Thyroid gland (tissue), 4 donors: ENCODE results near the gene RPP21. TPM values are rescaled to one million over a fixed set of nuclear protein-coding genes. Genes with fewer than 3 reads are reported as not detected.

Experiments
- DNase-seq, 2 donors: peaks; one replicate each; pipeline ENCODE4 v3.0.0-alpha.2; 2019
- H3K27ac ChIP-seq, 3 donors: fragments of 200-600 bp; sonication (generic); 1 replicate in 2 of 3; 2 replicates in 1 of 3; pipeline ENCODE4 v1.5.1; 2016 to 2019; ENCODE audit warnings: mild to moderate bottlenecking in 1 of 3, moderate library complexity in 1 of 3
- H3K27me3 ChIP-seq: fragments of 200-600 bp; sonication (generic); one replicate; pipeline ENCODE4 v1.5.1; 2019
- H3K36me3 ChIP-seq, 2 donors: fragments of 200-600 bp; sonication (generic); one replicate each; pipeline ENCODE4 v1.5.1; 2016 to 2019
- H3K4me1 ChIP-seq, 2 donors: fragments of 200-600 bp; sonication (generic); one replicate each; pipeline ENCODE4 v1.5.1; 2017 to 2019
- H3K4me3 ChIP-seq, 3 donors: fragments of 200-600 bp; sonication (generic); replicated peaks in 1 of 3; 1 replicate in 2 of 3; 2 replicates in 1 of 3; pipeline ENCODE4 v1.5.1; 2016; ENCODE audit warnings: mild to moderate bottlenecking in 1 of 3
- H3K9me3 ChIP-seq: fragments of 200-600 bp; sonication (generic); one replicate; pipeline ENCODE4 v1.5.1; 2017
- CTCF ChIP-seq, 6 experiments: fragments of 200-600 bp in 3 of 6; fragments of 450-650 bp in 3 of 6; sonication (generic) in 3 of 6; IDR thresholded peaks; one replicate each; pipeline ENCODE4 v1.5.1; 2016 to 2019; ENCODE audit warnings: antibody characterized with exemption in 6 of 6, mild to moderate bottlenecking in 2 of 6, inconsistent platforms in 1 of 6, moderate library complexity in 1 of 6
- POLR2A ChIP-seq, 2 donors: fragments of 450-650 bp; IDR thresholded peaks; one replicate each; pipeline ENCODE4 v1.6.1; 2017; ENCODE audit warnings: antibody characterized with exemption in 2 of 2, mild to moderate bottlenecking in 2 of 2, moderate library complexity in 1 of 2
- WGBS, 2 donors: methylation state at CpG; one replicate each; pipeline ENCODE4 v1.1.5; 2017; 5-methylcytosine and 5-hydroxymethylcytosine counted together
- intact Hi-C: fragments of 100-400 bp; cut with DNase I; formaldehyde crosslinking; loops from one replicate; pipeline ENCODE4 v1.15.1; 2023
- small RNA-seq: library from RNA; depleted of rRNA; stranded (forward); fragments of <200 nt; gene quantifications from one replicate; pipeline ENCODE3, GENCODE V24; 2016
- total RNA-seq, 4 donors: library from RNA; depleted of rRNA; stranded (reverse); fragments of >200 nt; gene quantifications; one replicate each; pipeline ENCODE4 v1.2.3, GENCODE V29; 2016

RPP21 gene
- total RNA-seq, 4 donors from 2014 or later: 27.2 to 88.7 (median 60.8) TPM

DNA sequence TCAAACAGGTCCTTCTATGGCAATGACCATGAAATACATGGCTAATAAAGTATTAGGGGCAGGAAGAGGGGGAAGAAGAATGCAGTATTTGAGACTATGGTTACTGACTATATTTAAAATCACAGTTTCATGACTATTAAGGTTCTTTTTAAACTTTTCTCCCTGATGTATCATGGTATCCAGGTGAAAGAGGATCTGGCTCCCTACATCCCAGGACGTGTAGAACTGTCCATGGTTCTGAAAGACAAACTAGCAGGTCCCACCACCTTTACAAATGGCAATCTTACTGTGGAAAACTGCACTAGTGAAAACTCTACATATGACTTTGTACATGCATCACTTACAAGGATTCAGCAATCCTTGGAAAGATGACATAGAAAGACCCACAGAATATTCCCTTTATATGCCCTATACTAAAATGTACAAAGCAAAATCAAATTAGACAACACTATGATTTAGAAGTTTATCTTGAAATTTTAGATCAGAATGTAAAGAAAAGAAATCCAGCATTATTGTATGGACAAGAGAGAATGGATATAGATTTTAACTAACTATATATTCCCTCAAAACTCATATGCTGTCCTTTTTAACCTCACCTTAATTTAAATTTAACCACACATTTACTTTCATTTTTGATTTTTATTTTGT is 33.5 kb downstream of the RPP21 start:
- no peak for DNase-seq
- TF ChIP-seq CTCF (IDR thresholded peaks at IDR 0.05): no peak
- no peak for TF ChIP-seq POLR2A (IDR thresholded peaks at IDR 0.05)
- no peaks in the 10 kb centered on the region for H3K9me3 ChIP-seq
- H3K27me3 ChIP-seq: no peaks in the 10 kb centered on the region
- H3K4me1 ChIP-seq: no peaks in the 10 kb centered on the region
- no peak overlapping the region for H3K27ac ChIP-seq
- 0% methylated on average over 1 of the region's 1 CpG for WGBS, 2 donors
- H3K36me3 ChIP-seq: no peaks in the 10 kb centered on the region
- intact Hi-C loops: no loop called here
- H3K4me3 ChIP-seq: no peak overlapping the region

DNA sequence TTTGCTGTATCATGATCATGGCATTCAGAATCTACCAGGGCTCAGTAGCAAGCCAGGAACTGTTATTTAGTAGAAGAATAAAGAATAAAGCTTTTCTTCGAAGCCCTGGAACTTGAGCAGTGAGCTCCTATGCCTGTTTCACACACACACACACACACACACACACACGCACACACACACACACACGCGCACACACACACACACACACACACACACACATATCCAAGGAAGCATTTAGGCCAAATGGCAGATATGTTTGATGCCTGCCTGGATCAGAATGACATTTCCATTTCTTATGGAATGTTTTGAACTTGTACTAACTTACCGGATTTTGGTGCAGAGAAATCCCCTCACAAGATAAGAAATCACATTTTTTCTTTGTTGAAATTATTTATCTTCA is 35.5 kb downstream of the RPP21 start:
- no peaks in the 10 kb centered on the region for H3K9me3 ChIP-seq
- H3K27me3 ChIP-seq: no peaks in the 10 kb centered on the region
- intact Hi-C loops: no loop called here
- no peak overlapping the region for H3K27ac ChIP-seq
- no peak for TF ChIP-seq POLR2A (IDR thresholded peaks at IDR 0.05)
- no peak for TF ChIP-seq CTCF (IDR thresholded peaks at IDR 0.05)
- no peak for DNase-seq
- H3K4me1 ChIP-seq: no peaks in the 10 kb centered on the region
- H3K4me3 ChIP-seq: no peak overlapping the region
- 27 to 46% methylated on average over 5 of the region's 5 CpGs for WGBS, 2 donors
- H3K36me3 ChIP-seq: no peaks in the 10 kb centered on the region

- TF ChIP-seq CTCF (IDR thresholded peaks at IDR 0.05): no peak
- Histone ChIP-seq H3K27ac (no peak overlapping the region), H3K9me3 (no peaks in the 10 kb centered on the region), H3K27me3 (no peaks in the 10 kb centered on the region), H3K4me1 (no peaks in the 10 kb centered on the region), H3K36me3 (no peaks in the 10 kb centered on the region), H3K4me3 (no peak overlapping the region)
- no peak for DNase-seq
- WGBS, 2 donors: 48 to 50% methylated on average over 3 of the region's 3 CpGs
- intact Hi-C loops: no loop called here
These were observed 41.2 kb downstream of the RPP21 start for GRCh38 chr6:30386166-30386565.

DNA sequence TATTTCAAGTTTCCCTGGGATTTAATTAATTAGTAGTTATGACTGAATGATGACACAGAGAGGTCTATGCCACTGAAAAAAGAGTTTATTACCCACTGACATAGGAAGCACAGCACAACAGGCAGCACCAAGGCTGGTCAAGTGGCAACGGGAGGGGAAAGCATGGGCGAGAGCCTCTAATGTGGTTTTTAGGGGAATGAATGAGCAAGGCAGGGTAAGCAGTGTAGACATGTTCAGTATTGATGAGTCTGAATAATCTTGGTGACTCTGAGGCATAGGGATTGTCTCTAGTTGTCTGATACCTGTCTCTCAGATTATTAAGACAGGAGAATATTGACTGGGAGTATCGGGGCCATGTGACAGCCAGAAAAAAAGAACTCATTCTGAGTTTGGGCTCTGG is 46.3 kb downstream of the RPP21 start:
- no peaks in the 10 kb centered on the region for H3K4me1 ChIP-seq
- no peak overlapping the region for H3K27ac ChIP-seq
- no peaks in the 10 kb centered on the region for H3K36me3 ChIP-seq
- no peaks in the 10 kb centered on the region for H3K27me3 ChIP-seq
- no peak for DNase-seq
- intact Hi-C loops: loop anchor here (10.0 kb wide), 1 partner anchor 176 kb away; the partner anchor contains the start of gene TRIM26
- no peak for TF ChIP-seq CTCF (IDR thresholded peaks at IDR 0.05)
- no peak for TF ChIP-seq POLR2A (IDR thresholded peaks at IDR 0.05)
- H3K4me3 ChIP-seq: no peak overlapping the region
- WGBS, 2 donors: 62 to 71% methylated on average over 3 of the region's 3 CpGs
- no peaks in the 10 kb centered on the region for H3K9me3 ChIP-seq

GRCh38 chr6:30394139-30394538 is 49.2 kb downstream of the RPP21 start:
- intact Hi-C loops: loop anchor here (10.0 kb wide), 1 partner anchor 179 kb away; the partner anchor contains the start of gene TRIM26
- Histone ChIP-seq H3K36me3 (no peaks in the 10 kb centered on the region), H3K4me3 (no peak overlapping the region), H3K27me3 (no peaks in the 10 kb centered on the region), H3K27ac (no peak overlapping the region), H3K4me1 (no peaks in the 10 kb centered on the region), H3K9me3 (no peaks in the 10 kb centered on the region)
- no peak for TF ChIP-seq CTCF (IDR thresholded peaks at IDR 0.05)
- TF ChIP-seq POLR2A (IDR thresholded peaks at IDR 0.05): no peak
- WGBS, 2 donors: 34 to 36% methylated on average over 5 of the region's 5 CpGs
- no peak for DNase-seq

Small RNA genes within 50 kb of the gene (small RNA-seq; reads per million reads assigned to genes)
- not detected for gene HLA-N

Other genes starting within 250 kb of the RPP21 start
- not detected for gene TRIM31, start 232.1 kb upstream of the RPP21 start, total RNA-seq
- gene TRIM40, start 209.0 kb upstream of the RPP21 start, total RNA-seq: not detected
- not detected for gene TRIM10, start 183.9 kb upstream of the RPP21 start, total RNA-seq
- gene TRIM15, start 181.6 kb upstream of the RPP21 start, total RNA-seq: not detected
- gene TRIM26, start 131.8 kb upstream of the RPP21 start, total RNA-seq: 10 to 100 TPM; 52.9 to 72.2 (median 62.4) TPM
- 10 to 100 TPM; 23.5 to 28.5 (median 25.8) TPM for gene TRIM39, start 18.2 kb upstream of the RPP21 start, total RNA-seq
- 100 to 1,000 TPM; 382 to 717 (median 457) TPM for gene HLA-E, start 144.4 kb downstream of the RPP21 start, total RNA-seq
- 10 to 100 TPM; 33.9 to 77.7 (median 37.7) TPM for gene GNL1, start 211.3 kb downstream of the RPP21 start, total RNA-seq
- 10 to 100 TPM in 2 of 4 donors, 1 to 10 TPM in 2; 7.4 to 18.0 (median 12.2) TPM for gene PRR3, start 212.1 kb downstream of the RPP21 start, total RNA-seq
- gene ABCF1, start 226.3 kb downstream of the RPP21 start, total RNA-seq: 10 to 100 TPM; 41.4 to 47.1 (median 43.5) TPM